Fibroblast of villous mesenchyme (primary cell): Measurements from ENCODE around the gene INSIG1. TPM values are rescaled to one million over a fixed set of nuclear protein-coding genes. Genes with fewer than 3 reads are reported as not detected.

Experiments used
- DNase-seq: peaks from one replicate; pipeline ENCODE4 v3.0.0-alpha.2; 2010; ENCODE audit warnings: low read depth
- H3K4me3 ChIP-seq: 2 replicates; pipeline ENCODE4 v1.5.1; 2011; ENCODE audit warnings: low read depth, mild to moderate bottlenecking, low read length
- CTCF ChIP-seq: IDR thresholded peaks from 2 replicates; pipeline ENCODE4 v1.5.1; 2012; ENCODE audit warnings: low read depth, mild to moderate bottlenecking, low read length; ENCODE audit not compliant: insufficient read depth
- total RNA-seq: library from RNA; depleted of rRNA; stranded (reverse); fragments of >200 nt; gene quantifications from 2 replicates; pipeline ENCODE4 v1.2.3, GENCODE V29; 2012

INSIG1 gene
- total RNA-seq, 1 donor: 389 TPM

DNA sequence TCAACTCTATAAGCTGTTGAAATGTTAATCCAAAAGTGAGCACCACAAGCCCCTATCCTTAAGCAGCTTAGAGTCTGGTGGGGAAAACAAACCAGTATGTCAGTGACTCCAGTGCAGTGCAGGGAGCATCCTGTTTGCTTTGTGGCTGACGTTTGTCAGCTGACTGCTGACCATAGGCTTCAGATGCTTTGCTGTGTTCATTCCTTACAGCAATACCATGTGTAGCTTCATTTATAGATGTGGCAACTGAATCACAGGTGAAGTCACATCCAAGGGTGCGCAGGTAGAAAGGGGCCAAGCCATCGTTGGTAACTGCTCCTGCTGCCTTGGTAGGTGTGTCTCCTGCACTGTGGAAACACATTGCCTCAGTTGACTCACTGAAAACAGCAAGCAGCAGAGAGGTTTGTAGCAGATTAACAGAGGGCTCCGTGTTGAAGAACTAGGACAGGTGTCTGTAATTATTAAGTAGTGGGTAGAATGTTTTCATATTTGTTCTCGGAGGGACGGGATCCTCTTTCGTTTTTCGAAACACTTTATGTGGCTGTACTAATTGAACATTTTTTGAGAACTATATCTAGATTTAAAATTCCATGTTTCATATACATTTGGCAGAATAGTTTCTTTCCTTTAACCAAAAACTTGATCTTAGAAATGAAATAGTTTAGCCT is 2.0 kb downstream of the INSIG1 start:
- peak overlapping the region; percentile 76 for H3K4me3 ChIP-seq
- DNase-seq: peak; percentile 72
- TF ChIP-seq CTCF: no peak

DNA sequence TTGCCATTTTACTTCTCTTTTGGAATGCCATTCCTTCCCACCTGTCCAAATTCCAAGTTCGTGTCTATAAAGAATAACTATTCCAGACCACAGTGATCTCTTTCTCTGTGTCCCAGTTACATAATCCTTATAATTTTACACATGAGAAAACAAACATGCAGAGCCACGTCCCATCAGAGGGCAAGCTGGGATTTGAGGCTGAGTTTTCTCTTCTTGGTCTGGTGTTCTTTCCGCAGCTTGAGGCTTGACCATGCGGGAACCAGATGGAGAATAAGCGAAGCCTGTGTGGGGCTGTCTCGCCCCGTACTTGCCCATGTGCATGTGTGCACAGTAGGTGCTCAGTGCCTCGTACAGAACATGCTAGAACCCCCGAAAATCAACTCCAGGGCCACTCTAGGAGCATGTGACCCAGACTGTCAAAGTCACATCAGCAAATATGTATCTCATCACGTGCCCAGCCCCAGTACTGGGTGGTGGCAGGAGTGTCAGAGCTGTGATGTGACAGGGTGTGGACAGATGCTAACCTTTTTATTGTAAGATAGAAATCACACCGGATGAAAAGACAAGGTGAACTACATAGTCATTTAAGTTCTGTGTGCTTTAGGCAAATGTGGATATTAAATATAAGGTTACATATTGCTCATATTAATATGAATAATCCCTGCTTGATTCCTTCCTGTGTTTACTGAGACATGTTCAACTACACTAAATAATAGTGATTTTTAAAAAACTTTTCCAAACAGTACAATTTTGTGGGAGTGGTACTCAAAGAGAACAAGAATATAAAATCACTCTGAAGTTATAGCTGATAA is 3.2 kb downstream of the INSIG1 start:
- H3K4me3 ChIP-seq: peak overlapping the region; percentile 26
- no peak for TF ChIP-seq CTCF
- no peak for DNase-seq

DNA sequence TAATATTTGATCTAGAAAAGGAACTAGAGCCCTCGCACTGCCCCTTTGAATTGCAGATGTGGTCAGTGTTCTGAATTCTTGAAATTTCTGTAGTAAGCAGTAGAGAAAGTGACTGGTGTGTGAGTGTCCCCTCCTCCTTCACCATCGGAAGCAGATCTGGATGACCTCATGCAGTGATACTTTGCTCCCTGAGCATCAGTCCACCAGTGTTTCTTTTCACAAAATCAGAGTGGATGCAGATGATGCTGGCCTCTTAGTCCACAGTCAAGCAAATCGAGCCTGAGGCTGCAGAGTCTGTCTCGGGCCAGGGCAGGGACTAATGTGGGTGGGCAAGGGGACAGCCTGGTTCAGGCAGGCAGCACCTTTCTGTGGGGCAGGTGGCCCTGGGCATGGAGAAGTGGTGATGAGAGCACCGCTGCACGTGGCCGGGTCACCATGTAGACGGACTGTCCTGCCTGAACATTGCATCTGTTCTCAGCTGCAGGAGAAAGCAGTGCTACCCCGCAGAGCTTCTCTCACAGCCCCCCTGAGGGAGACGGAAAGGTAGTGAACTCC is 5.4 kb downstream of the INSIG1 start:
- no peak for TF ChIP-seq CTCF
- H3K4me3 ChIP-seq: no peak overlapping the region
- no peak for DNase-seq

- TF ChIP-seq CTCF: no peak
- H3K4me3 ChIP-seq: no peak overlapping the region
- no peak for DNase-seq
Observed at GRCh38 chr7:155303897-155304296, 6.2 kb downstream of the INSIG1 start.

- no peak overlapping the region for H3K4me3 ChIP-seq
- no peak for DNase-seq
- no peak for TF ChIP-seq CTCF
Observed at GRCh38 chr7:155305231-155305904, 7.7 kb downstream of the INSIG1 start.

GRCh38 chr7:155306673-155307470 is 9.2 kb downstream of the INSIG1 start:
- DNase-seq: no peak
- TF ChIP-seq CTCF: no peak
- no peak overlapping the region for H3K4me3 ChIP-seq
